WTC11 (cell line): ENCODE measurements around the gene ADAMTS5. TPM values are rescaled to one million over a fixed set of nuclear protein-coding genes. Genes with fewer than 3 reads are reported as not detected.

Source experiments
- ATAC-seq: fragments of 200-7000 bp; cut with Tn5 transposase; 2 replicates; pipeline ENCODE4 v1.10.0; 2021; ENCODE audit warnings: mild to moderate bottlenecking, moderate library complexity
- CTCF ChIA-PET: fragments of 300-600 bp; sonication (Branson Sonifier 250); formaldehyde crosslinking; loops from one replicate; lab custom pipeline; 2021; ENCODE audit warnings: antibody characterized with exemption; lab: Charles Lee
- POLR2A ChIA-PET: fragments of 350-600 bp; sonication (Branson Sonifier 250); formaldehyde crosslinking; loops from one replicate; lab custom pipeline; 2021; ENCODE audit warnings: antibody characterized with exemption; lab: Charles Lee
- DNase-seq: peaks from one replicate; pipeline ENCODE4 v3.0.0; 2021; ENCODE audit warnings: low spot score
- H3K27ac Mint-ChIP-seq: 2 replicates; pipeline ENCODE4 v1.8.0; 2021; ENCODE audit warnings: mixed read lengths
- H3K27me3 Mint-ChIP-seq: 2 replicates; pipeline ENCODE4 v1.8.0; 2021; ENCODE audit warnings: low read depth, mild to moderate bottlenecking, moderate library complexity, mixed read lengths
- H3K36me3 Mint-ChIP-seq: 2 replicates; pipeline ENCODE4 v1.8.0; 2021; ENCODE audit warnings: mixed read lengths
- H3K4me1 Mint-ChIP-seq: 2 replicates; pipeline ENCODE4 v1.8.0; 2022; ENCODE audit warnings: mixed read lengths
- H3K4me3 Mint-ChIP-seq: 2 replicates; pipeline ENCODE4 v1.8.0; 2021; ENCODE audit warnings: mild to moderate bottlenecking, moderate library complexity, mixed read lengths
- H3K9me3 Mint-ChIP-seq: 2 replicates; pipeline ENCODE4 v1.8.0; 2021; ENCODE audit warnings: mixed read lengths
- ATF1 ChIP-seq: sonication (generic); formaldehyde crosslinking; IDR thresholded peaks from 2 replicates; pipeline ENCODE4 v1.8.1; 2023; ENCODE audit warnings: mild to moderate bottlenecking, moderate library complexity, missing genetic modification reagents
- CBFB ChIP-seq: sonication (generic); formaldehyde crosslinking; IDR thresholded peaks from 2 replicates; pipeline ENCODE4 v1.8.1; 2022; ENCODE audit warnings: mild to moderate bottlenecking, low read depth, missing genetic modification reagents
- CREM ChIP-seq: sonication (generic); formaldehyde crosslinking; IDR thresholded peaks from 2 replicates; pipeline ENCODE4 v1.8.1; 2022; ENCODE audit warnings: mild to moderate bottlenecking, missing genetic modification reagents, moderate library complexity
- FOXJ3 ChIP-seq: sonication (generic); formaldehyde crosslinking; IDR thresholded peaks from 2 replicates; pipeline ENCODE4 v1.9.0; 2021; ENCODE audit warnings: missing genetic modification reagents, mild to moderate bottlenecking, borderline replicate concordance
- JAZF1 ChIP-seq: fragments of 250-450 bp; sonication (Bioruptor Pico); IDR thresholded peaks from 2 replicates; pipeline ENCODE4 v1.9.0; 2021; ENCODE audit warnings: moderate library complexity, mild to moderate bottlenecking, inconsistent platforms
- JUN ChIP-seq: sonication (generic); formaldehyde crosslinking; IDR thresholded peaks from 2 replicates; pipeline ENCODE4 v1.8.0; 2023; ENCODE audit warnings: mild to moderate bottlenecking, missing genetic modification reagents
- SMAD3 ChIP-seq: sonication (generic); formaldehyde crosslinking; IDR thresholded peaks from 2 replicates; pipeline ENCODE4 v1.8.0; 2022; ENCODE audit warnings: missing genetic modification reagents, mild to moderate bottlenecking, borderline replicate concordance
- TEAD1 ChIP-seq: sonication (generic); formaldehyde crosslinking; IDR thresholded peaks from 2 replicates; pipeline ENCODE4 v1.8.0; 2022; ENCODE audit warnings: mild to moderate bottlenecking, missing genetic modification reagents
- ZNF138 ChIP-seq: sonication (generic); formaldehyde crosslinking; conservative IDR thresholded peaks from 2 replicates; pipeline ENCODE4 v1.8.1; 2022; ENCODE audit warnings: mild to moderate bottlenecking, moderate library complexity, missing genetic modification reagents
- ZNF219 ChIP-seq: sonication (generic); formaldehyde crosslinking; IDR thresholded peaks from 2 replicates; pipeline ENCODE4 v1.8.0; 2023; ENCODE audit warnings: missing genetic modification reagents, mild to moderate bottlenecking, borderline replicate concordance
- ZNF263 ChIP-seq: sonication (generic); formaldehyde crosslinking; IDR thresholded peaks from 2 replicates; pipeline ENCODE4 v1.8.1; 2022; ENCODE audit warnings: low read depth, mild to moderate bottlenecking, moderate library complexity, missing genetic modification reagents
- ZNF416 ChIP-seq: fragments of 250-450 bp; sonication (Bioruptor Pico); IDR thresholded peaks from 2 replicates; pipeline ENCODE4 v1.9.0; 2021; ENCODE audit warnings: mild to moderate bottlenecking, inconsistent platforms
- ZNF423 ChIP-seq: fragments of 250-450 bp; sonication (Bioruptor Pico); IDR thresholded peaks from 2 replicates; pipeline ENCODE4 v2.1.2; 2022; ENCODE audit warnings: mild to moderate bottlenecking, moderate library complexity
- total RNA-seq: library from RNA; stranded (reverse); gene quantifications from 3 replicates; pipeline ENCODE4 v1.2.3, GENCODE V29; 2021
- TF ChIP-seq, protein P1 (sequence below): sonication (generic); formaldehyde crosslinking; conservative IDR thresholded peaks from 2 replicates; pipeline ENCODE4 v1.8.1; 2023; ENCODE audit warnings: mild to moderate bottlenecking, low read depth, missing genetic modification reagents, moderate library complexity
- TF ChIP-seq, protein P2 (sequence below): sonication (generic); formaldehyde crosslinking; IDR thresholded peaks from 2 replicates; pipeline ENCODE4 v1.8.0; 2022; ENCODE audit warnings: mild to moderate bottlenecking, missing genetic modification reagents
- TF ChIP-seq, protein P3 (sequence below): sonication (generic); formaldehyde crosslinking; IDR thresholded peaks from 2 replicates; pipeline ENCODE4 v1.8.1; 2023; ENCODE audit warnings: mild to moderate bottlenecking, missing genetic modification reagents, moderate library complexity
- TF ChIP-seq, protein P4 (sequence below): sonication (generic); formaldehyde crosslinking; IDR thresholded peaks from 2 replicates; pipeline ENCODE4 v1.8.1; 2022; ENCODE audit warnings: mild to moderate bottlenecking, moderate library complexity, missing genetic modification reagents
- TF ChIP-seq, protein P5 (sequence below): sonication (generic); formaldehyde crosslinking; IDR thresholded peaks from 2 replicates; pipeline ENCODE4 v1.8.1; 2023; ENCODE audit warnings: mild to moderate bottlenecking, missing genetic modification reagents, borderline replicate concordance
- TF ChIP-seq, protein P6 (sequence below): sonication (generic); formaldehyde crosslinking; IDR thresholded peaks from 2 replicates; pipeline ENCODE4 v1.8.0; 2023; ENCODE audit warnings: missing genetic modification reagents
- TF ChIP-seq, protein P7 (sequence below): fragments of 250-450 bp; sonication (Bioruptor Pico); conservative IDR thresholded peaks from 2 replicates; pipeline ENCODE4 v1.9.0; 2021; ENCODE audit warnings: mild to moderate bottlenecking

ADAMTS5 gene
- total RNA-seq, 1 experiment from 2014 or later, result 1.6 TPM

DNA sequence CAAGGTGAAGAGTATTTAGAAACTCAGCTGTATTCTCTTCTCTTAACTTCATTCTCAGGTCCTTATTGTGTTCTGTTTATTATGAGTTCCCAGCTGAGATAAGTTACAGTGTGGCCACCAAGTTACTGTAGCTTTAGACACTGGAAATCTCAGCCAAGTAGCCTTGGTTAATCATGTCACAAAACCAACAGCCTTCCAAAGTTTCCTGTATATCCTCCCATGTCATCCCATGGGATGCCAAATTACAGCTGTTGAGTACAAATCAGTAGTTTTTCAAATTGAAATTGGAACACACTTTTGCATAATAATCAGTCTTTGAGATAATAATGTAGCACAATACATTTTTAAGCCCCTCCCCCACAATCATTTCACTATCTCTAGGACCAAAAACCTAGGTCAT is 10.7 kb downstream of the ADAMTS5 start (continued):
- TF ChIP-seq CBFB (CRISPR knock-in tag) (no peak), ZNF219 (CRISPR knock-in tag) (no peak)
- TF ChIP-seq, protein P1, sequence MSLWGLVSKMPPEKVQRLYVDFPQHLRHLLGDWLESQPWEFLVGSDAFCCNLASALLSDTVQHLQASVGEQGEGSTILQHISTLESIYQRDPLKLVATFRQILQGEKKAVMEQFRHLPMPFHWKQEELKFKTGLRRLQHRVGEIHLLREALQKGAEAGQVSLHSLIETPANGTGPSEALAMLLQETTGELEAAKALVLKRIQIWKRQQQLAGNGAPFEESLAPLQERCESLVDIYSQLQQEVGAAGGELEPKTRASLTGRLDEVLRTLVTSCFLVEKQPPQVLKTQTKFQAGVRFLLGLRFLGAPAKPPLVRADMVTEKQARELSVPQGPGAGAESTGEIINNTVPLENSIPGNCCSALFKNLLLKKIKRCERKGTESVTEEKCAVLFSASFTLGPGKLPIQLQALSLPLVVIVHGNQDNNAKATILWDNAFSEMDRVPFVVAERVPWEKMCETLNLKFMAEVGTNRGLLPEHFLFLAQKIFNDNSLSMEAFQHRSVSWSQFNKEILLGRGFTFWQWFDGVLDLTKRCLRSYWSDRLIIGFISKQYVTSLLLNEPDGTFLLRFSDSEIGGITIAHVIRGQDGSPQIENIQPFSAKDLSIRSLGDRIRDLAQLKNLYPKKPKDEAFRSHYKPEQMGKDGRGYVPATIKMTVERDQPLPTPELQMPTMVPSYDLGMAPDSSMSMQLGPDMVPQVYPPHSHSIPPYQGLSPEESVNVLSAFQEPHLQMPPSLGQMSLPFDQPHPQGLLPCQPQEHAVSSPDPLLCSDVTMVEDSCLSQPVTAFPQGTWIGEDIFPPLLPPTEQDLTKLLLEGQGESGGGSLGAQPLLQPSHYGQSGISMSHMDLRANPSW (CRISPR knock-in tag), result no peak
- TF ChIP-seq, protein P2, sequence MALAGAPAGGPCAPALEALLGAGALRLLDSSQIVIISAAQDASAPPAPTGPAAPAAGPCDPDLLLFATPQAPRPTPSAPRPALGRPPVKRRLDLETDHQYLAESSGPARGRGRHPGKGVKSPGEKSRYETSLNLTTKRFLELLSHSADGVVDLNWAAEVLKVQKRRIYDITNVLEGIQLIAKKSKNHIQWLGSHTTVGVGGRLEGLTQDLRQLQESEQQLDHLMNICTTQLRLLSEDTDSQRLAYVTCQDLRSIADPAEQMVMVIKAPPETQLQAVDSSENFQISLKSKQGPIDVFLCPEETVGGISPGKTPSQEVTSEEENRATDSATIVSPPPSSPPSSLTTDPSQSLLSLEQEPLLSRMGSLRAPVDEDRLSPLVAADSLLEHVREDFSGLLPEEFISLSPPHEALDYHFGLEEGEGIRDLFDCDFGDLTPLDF (CRISPR knock-in tag), result no peak

DNA sequence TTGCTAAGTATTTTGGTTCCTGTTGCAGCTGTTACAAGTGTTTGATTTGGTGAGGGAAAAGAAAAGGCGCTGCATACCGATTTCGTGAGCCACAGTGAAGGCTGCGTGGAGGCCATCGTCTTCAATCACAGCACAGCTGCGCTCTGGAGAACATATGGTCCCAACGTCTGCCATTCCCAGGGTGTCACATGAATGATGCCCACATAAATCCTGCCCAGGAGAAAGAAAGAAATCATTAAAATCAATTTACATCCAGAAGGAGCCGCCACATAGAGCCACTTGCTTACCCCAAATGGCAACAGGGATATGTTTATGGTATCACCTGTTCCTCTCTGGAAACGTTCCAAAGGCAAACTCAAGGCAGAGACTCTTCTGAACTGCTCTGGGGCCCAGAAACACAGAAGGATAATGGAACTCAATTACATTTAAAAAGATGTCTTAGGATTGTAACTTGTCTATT is 12.2 kb downstream of the ADAMTS5 start:
- POLR2A ChIA-PET, result no interaction called here
- ATAC-seq, result no peak
- 0 out of 2 replicates have a peak, but pooled peaks cover 2% of the 10 kb centered on the region for H3K27me3 Mint-ChIP-seq

DNA sequence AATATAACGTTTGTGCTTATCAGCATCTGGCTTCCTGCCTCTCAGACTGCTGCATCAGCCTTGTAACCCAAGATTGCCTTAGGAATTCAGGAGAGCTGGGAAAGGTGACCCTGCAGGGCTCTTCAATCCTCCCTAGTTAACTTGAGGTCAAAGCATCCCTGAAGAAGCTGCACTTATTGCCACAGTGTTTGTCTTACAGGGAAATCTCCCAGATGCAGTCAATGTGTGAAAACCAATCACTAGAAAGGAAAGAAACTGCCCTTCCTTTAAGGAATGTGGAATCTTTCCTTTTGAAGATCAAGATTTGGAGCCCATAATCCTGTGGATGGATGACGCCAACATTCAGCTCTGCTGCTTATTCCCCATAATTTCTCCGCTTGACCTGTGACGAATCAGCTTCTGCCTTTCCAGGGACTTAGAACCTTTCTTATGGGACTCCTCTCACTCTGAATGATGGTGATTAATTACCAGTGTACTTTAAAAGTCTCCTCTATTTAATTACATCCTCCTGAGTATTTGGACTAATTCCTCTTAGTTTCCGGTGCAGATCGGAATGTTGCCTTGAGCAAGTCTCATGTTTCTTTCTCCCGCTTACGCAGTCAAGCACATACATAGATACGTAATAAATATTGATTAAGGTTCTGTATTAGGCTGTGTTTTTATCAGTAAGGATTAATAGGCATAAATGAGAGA is 14.4 kb downstream of the ADAMTS5 start:
- ChIA-PET POLR2A (no interaction called here), CTCF (interaction anchor here (1.3 to 1.4 kb wide), 2 partner anchors 9 to 13 kb away, joined by 5 read pairs; no protein-coding TSS in a partner anchor)
- Mint-ChIP-seq H3K4me1 (peaks cover 35% of the 10 kb centered on the region), H3K36me3 (no peaks in the 10 kb centered on the region), H3K9me3 (no peaks in the 10 kb centered on the region), H3K4me3 (no peak overlapping the region), H3K27ac (no peak overlapping the region), H3K27me3 (peaks cover 19% of the 10 kb centered on the region)
- ATAC-seq (no peak), DNase-seq (no peak)
- no peak for TF ChIP-seq SMAD3
- no peak for TF ChIP-seq JAZF1 (CRISPR knock-in tag)
- TF ChIP-seq ZNF138 (CRISPR knock-in tag), result no peak
- TF ChIP-seq, protein P3, sequence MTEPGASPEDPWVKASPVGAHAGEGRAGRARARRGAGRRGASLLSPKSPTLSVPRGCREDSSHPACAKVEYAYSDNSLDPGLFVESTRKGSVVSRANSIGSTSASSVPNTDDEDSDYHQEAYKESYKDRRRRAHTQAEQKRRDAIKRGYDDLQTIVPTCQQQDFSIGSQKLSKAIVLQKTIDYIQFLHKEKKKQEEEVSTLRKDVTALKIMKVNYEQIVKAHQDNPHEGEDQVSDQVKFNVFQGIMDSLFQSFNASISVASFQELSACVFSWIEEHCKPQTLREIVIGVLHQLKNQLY (CRISPR knock-in tag), result no peak
- no peak for TF ChIP-seq ZNF263 (CRISPR knock-in tag)
- no peak for TF ChIP-seq TEAD1 (CRISPR knock-in tag)
- no peak for TF ChIP-seq CREM (CRISPR knock-in tag)
- TF ChIP-seq ZNF416, result no peak
- TF ChIP-seq JUN, result no peak
- TF ChIP-seq, protein P4, sequence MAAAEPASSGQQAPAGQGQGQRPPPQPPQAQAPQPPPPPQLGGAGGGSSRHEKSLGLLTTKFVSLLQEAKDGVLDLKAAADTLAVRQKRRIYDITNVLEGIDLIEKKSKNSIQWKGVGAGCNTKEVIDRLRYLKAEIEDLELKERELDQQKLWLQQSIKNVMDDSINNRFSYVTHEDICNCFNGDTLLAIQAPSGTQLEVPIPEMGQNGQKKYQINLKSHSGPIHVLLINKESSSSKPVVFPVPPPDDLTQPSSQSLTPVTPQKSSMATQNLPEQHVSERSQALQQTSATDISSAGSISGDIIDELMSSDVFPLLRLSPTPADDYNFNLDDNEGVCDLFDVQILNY (CRISPR knock-in tag), result no peak
- no peak for TF ChIP-seq FOXJ3 (CRISPR knock-in tag)
- TF ChIP-seq, protein P5, sequence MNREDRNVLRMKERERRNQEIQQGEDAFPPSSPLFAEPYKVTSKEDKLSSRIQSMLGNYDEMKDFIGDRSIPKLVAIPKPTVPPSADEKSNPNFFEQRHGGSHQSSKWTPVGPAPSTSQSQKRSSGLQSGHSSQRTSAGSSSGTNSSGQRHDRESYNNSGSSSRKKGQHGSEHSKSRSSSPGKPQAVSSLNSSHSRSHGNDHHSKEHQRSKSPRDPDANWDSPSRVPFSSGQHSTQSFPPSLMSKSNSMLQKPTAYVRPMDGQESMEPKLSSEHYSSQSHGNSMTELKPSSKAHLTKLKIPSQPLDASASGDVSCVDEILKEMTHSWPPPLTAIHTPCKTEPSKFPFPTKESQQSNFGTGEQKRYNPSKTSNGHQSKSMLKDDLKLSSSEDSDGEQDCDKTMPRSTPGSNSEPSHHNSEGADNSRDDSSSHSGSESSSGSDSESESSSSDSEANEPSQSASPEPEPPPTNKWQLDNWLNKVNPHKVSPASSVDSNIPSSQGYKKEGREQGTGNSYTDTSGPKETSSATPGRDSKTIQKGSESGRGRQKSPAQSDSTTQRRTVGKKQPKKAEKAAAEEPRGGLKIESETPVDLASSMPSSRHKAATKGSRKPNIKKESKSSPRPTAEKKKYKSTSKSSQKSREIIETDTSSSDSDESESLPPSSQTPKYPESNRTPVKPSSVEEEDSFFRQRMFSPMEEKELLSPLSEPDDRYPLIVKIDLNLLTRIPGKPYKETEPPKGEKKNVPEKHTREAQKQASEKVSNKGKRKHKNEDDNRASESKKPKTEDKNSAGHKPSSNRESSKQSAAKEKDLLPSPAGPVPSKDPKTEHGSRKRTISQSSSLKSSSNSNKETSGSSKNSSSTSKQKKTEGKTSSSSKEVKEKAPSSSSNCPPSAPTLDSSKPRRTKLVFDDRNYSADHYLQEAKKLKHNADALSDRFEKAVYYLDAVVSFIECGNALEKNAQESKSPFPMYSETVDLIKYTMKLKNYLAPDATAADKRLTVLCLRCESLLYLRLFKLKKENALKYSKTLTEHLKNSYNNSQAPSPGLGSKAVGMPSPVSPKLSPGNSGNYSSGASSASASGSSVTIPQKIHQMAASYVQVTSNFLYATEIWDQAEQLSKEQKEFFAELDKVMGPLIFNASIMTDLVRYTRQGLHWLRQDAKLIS (CRISPR knock-in tag), result no peak
- TF ChIP-seq, protein P6, sequence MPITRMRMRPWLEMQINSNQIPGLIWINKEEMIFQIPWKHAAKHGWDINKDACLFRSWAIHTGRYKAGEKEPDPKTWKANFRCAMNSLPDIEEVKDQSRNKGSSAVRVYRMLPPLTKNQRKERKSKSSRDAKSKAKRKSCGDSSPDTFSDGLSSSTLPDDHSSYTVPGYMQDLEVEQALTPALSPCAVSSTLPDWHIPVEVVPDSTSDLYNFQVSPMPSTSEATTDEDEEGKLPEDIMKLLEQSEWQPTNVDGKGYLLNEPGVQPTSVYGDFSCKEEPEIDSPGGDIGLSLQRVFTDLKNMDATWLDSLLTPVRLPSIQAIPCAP, result no peak

More for the DNA sequence above, 12.2 kb downstream of the ADAMTS5 start:
- Mint-ChIP-seq H3K4me1 (peaks cover 33% of the 10 kb centered on the region), H3K9me3 (no peaks in the 10 kb centered on the region), H3K27ac (no peak overlapping the region), H3K36me3 (no peaks in the 10 kb centered on the region), H3K4me3 (no peak overlapping the region)
- DNase-seq, result no peak
- CTCF ChIA-PET, result no interaction called here
- TF ChIP-seq ATF1, result no peak
- TF ChIP-seq, protein P7, sequence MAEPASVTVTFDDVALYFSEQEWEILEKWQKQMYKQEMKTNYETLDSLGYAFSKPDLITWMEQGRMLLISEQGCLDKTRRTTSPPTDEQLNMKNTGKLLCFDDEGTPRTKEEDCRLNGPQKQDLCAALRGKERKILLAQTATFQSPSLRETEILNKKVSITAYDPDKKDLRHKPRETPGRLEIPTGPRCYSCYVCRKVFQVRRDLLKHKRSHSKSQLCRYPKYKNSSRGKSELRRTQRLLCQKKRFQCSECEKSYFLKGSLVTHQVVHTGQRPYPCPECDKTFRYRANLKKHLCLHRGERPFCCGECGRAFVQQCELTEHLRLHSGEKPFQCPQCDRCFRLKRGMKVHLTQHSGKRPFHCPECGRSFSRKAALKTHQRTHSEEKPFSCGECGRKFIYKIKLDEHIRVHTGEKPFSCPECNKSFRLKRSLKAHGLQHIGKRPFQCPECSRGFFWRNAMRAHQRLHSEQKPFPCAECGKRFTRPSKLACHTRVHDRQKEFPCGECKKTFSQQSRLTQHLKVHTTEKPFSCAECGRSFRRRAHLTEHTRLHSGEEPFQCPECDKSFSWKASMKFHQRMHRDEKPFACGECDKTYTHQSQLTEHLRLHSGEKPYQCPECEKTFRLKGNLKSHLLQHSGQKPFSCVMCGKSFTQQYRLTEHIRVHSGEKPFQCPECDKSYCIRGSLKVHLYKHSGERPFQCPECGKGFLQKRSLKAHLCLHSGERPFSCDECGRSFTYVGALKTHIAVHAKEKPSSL, result no peak
- no peak for TF ChIP-seq ZNF423 (CRISPR knock-in tag)
